GM18873 (cell line): ENCODE results near the gene KMT2E.

Experiments
- ATAC-seq: cut with Tn5 transposase; IDR thresholded peaks from one replicate; pipeline ENCODE4 v1.9.1; 2021; ENCODE audit warnings: mild to moderate bottlenecking, moderate library complexity, moderate number of reproducible peaks; ENCODE audit not compliant: unreplicated experiment, low FRiP score

KMT2E gene

DNA sequence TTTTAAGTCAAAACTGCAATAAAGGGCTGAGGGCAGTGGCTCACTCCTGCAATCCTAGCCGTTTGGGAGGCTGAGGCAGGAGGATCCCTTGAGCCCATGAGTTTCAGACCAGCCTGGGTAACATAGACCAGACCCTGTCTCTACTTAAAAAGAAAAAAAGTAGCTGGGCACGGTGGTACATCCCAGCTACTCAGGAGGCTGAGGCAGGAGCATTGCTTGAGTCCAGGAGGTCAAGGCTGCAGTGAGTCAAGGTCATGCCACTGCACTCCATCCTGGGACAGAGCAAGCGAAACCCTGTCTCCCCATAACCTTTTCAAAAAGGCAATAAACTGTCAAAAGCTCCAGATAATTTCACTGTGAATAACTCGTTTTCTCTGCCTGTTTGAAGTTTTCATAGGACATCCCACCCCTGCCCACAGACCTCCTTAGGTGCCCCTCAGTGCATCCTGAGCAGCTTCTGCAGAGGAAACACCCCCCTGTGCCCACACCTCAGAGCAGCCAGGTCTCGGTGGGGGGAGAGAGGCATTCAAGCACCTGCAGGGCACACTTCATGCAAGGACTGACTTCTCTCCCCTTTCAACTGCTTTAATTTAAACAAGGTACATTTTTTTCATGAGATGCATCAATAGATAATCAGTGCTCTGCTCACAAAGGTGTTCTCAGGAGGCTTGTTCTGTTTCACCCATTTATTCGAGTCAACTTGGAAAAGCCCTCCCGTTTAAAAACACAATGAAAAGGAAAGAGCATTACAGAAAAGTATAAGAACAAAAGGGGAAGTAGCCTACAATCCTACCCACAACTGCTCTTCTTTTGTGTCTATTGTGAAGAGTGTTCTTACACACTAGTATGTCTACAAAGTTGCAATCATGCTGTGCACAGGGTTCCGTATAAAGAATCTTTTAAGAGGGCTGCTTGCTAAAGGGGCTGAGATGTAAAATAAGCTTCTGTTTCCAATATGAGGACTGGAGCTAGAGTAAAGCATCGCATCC lies 104.9 kb downstream of the KMT2E start:
- ATAC-seq: no peak

DNA sequence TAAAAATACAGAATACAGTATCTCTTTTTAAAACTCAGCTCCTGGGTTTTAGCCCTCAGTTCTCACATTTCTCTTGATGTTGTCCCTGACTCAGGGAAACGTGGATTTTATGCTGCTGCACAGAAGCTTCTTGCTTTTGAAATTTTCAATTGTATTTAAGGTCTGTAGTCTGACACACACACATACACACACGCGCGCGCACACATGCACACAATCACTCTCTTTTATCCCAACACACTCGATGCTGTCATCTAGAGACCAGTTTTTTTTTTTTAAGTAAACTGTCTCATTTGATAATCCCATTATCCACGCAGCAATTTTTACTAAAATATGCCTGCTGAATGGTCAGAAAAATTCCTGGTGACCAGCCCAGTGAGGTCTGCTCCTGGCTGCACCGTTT lies 108.6 kb downstream of the KMT2E start:
- ATAC-seq: no peak

DNA sequence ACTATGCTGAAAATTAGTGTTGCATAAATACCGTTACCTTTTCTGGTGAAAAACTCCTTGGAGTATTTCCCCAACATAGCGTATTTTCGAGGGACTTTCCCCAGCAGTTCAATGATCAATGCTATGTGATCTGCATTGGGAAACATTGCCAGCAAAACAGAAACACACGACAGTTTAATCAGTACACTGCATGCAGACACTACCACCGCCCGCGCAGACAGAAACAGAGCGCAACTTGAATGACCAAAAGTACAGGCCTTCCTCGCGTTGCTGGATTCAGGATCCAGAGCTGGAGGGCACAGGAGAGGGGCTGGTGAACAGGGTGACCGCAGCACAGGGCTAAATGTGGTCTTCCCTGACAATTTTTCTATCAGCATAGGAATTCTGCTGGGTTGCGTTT lies 111.7 kb downstream of the KMT2E start:
- ATAC-seq: no peak

DNA sequence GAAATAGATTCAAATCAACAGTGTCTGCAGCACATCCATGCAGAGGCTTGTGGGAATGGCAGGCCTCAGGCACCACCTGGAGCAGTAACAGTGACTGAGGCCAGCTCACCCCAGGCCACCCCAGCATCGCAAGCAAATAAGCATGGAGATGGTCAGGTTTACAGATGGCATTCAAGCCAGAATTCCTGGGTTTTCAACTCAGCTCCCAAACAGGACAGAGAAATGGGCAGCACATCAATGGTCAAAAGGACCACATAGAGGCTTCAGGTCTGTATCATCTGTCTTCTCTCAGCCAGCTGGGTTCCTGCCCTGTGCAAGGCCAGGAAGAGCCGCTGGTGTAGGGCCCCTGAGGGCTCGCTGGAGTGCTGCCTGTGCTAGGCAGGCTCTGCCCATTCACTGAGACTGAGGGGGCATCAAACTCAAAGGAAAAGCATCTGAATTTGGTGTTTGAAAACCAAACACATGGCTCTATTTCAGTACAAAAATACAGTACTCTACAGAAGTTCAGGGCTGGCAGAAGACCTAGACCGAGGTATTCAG lies 112.5 kb downstream of the KMT2E start:
- no peak for ATAC-seq

DNA sequence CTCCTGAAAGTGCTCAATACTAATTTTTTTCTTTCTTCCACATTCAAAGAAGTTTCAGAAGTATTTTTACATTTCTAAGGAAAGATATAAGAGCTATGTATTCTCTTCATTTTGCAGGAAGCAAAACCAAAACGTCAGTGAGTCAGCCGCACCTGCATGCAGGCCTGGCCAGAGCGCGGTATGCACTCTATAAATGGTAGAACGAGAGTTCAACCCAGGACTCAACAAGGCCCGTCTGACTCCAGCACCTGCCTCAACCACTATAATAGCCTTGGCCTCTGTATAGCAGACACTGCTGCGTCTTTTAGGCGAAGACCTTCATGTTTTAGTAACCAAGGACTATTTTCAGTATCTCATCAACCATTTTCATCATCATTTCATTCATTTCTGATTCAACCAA lies 113.2 kb downstream of the KMT2E start:
- no peak for ATAC-seq

DNA sequence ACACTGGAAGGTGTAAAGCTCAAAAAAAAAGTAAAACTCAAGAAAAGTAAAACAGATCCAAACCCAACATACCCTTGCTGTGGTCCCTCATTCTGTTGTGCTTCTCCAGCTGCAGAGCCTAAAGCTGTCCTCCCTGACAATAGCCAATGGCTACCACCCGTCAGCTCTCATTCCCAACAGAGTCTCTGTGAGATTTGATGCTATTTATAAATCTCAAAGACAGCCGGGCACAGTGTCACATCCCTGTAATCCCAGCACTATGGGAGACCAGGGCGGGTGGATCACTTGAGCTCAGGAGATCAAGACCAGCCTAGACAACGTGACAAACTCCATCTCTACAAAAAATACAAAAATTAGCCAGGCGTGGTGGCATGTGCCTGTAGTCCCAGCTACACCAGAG lies 116.0 kb downstream of the KMT2E start:
- ATAC-seq: no peak

DNA sequence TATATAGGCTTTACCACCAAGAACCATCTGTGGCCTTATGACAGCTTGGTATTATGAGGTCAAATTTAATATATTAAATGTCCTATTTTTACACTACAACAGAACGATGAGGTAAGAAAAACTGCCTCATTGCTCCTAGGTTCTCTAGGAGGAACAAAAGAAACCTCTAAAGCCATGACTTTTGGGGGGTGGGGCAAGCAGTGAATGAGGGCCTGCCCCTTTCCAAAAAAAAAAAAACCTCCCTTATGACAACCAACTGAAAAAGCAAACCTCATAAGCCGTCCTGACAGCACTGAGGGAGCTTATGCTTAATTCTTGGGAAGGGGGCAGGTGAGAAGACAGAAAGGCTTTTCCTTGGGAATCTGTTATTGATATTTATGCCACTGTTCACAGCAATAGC lies 116.6 kb downstream of the KMT2E start:
- no peak for ATAC-seq

DNA sequence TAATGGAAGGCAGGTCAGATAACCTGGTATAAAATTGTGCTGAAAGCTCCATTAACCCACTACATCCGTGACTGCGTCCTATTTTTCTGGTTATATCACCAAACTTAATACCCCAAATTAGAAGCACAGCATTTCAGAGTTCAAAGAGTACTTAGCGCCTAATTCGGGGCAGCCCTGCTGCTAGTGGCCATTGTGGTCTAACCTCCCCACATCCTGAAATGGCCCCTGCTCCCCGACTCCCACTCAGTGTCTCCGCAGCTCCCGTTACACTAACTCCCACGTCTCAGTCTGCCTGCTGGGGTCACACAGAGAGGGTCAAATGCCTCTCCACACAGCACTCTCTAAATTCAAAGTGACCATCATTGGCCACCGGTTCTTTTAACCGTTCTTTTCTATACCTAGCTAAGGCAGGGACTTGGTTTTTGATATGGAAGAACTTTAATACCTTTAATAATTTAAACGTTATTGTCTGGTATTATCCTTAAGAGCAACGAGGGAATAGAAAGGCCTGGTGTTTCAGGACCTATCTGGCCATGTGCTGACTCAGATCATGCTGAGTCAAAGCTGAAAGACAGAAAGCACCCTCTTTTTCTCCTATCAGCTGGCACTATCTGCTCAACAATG lies 117.1 kb downstream of the KMT2E start:
- peak; percentile 60 for ATAC-seq

DNA sequence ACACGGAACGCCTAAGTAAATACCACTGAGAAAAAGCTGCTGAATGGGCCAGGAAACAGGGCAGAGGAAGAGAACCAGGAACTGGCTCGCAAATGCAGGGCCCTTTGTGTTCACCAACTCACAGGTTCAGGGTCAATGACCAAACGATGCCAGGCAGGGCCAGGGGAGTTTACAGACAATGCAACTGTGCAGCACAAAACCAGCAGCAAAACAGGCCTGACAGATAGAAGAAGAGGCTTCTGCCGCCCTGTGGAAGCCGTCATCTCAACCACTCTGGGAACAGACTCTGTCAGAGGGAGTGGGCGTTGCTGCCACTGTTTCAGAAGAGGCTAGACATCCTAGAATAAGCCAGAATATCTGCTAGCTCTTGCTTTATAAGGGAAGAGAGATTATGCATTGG lies 117.9 kb downstream of the KMT2E start:
- no peak for ATAC-seq

DNA sequence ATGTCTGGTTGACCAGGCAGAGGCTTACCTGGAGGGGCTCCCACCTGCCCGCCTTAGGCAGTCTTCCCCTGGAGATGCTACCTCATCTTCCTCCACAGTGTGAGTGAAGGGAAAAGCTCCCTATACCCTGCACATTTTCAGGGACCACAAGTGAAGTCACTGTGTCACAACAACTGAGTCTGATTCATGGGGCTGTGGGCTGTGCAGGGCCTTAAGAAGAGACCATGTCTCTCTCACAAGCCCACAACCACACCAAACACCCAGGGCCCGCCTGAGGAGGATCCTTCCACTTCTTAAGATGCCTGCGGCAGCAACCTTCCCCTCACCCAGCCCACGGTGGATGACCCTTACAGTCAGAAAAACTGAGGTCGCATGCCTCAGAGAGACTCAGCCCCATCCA lies 118.3 kb downstream of the KMT2E start:
- no peak for ATAC-seq

DNA sequence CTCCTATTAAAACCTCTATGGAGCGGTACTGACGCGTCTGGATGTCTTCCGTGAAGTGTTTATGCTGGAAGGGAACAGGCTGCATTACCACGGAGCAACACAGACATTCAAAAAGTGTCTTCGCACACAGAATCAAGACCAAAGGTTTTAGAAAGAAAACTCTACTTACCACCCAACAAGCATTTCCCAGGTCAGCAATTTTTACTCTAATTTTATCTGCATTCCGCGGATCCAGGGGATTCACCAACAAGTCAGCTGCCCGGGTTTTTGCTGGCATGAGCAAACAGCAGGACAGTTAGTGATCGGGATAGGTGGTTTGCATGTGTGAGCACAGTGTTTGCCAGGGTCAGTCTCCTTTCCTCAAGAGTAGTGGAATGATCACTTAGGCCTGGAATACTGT lies 118.8 kb downstream of the KMT2E start:
- ATAC-seq: no peak

DNA sequence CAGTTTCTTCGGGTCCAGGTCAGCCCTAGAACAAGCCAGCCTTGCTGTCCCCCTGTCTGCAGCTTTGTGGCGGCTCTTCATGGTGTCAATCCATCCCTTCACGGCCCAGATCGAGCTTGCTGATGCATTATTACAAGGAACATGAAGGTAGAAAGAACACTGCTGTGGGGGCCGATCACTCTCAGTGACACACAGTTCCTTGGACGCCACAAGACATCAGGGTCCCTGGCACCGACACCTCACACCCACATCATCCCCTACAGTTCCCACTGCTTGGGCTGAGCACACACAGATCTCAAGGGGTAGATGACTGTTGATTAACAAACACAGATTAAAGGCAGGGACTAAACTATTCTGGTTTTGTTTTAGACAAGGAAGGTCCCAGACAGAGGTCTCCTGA lies 119.4 kb downstream of the KMT2E start:
- ATAC-seq: no peak

DNA sequence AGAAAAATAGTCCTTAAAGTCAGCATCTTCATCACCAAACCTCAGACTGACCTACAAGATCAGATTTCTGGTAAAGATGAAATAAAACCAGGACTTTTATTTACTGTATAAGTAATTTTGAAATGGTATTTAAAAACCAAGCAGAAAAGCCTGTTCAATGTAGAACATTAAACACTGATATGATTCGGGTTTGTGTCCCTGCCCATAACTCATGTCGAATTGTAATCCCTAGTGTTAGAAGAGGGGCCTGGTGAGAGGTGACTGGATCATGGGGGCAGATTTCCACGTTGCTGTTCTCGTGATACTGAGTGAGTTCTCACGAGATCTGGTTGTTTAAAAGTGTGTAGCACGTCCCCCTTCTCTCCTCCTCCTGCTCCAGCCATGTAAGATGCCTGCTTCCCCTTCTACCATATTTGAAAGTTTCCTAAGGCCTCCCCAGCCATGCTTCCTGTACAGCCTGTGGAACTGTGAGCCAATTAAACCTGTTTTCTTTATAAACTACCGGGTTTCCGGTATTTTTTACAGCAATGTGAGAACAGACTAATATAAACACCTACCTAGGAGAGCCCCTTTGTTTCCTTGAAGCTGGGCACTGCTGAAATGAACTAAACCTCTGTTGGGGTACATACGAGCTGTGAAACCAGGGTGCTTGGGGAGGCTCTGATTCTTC lies 120.1 kb downstream of the KMT2E start:
- ATAC-seq: no peak

DNA sequence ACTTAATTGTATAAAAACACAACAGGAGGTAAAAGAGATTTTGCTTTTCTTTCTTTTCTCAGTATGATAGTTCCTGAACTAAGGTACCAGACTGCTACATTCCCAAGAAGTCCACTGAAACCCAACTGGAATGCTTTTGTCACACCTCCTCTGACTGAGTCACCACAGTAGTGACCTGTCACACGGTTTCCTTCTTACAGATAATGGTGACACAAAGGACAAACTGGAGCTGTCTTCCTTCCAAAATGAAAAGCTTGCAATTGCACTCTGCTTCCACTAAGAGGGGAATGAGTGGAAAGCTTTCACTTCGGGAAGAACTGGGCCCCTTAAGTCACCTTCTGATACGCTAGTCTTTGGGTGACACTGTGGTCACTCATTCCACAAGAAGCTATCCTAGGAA lies 122.2 kb downstream of the KMT2E start:
- ATAC-seq: no peak

DNA sequence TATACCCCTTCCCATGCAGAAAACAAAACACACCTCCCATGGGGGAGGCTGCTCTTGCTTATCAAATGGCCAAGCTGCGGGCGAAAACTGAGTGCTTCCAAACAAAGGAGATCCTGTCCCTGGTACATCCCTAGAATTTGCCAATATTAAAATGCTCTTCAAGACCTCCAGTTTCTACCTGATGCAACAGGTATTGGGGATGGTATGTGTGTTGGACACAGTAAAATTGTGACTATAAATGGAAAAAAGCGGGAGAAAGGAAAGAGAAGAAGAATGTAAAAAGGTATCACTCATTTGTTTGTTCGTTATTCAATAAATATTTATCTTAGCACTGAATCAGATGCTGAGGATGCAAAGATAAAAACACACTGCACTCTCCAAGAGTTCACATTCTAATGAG lies 123.9 kb downstream of the KMT2E start:
- ATAC-seq: no peak

DNA sequence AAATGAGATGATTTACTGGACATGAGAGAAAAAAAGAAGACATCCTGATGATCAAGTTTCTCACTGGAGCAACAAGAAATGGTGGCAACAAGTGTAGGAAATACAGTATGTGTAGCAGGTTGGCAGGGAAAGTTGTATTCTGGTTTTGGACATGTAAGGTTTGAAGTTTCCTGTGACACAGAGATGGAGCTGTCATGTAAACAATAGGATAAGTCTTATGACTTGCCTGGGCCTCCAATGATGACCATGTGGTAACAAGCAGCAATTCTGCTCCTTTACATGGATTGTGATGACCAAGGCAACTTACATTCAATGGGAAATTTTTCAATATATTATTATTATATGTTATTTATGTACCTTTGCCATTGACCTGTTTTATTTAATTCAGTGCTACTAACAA lies 125.4 kb downstream of the KMT2E start:
- ATAC-seq: no peak

DNA sequence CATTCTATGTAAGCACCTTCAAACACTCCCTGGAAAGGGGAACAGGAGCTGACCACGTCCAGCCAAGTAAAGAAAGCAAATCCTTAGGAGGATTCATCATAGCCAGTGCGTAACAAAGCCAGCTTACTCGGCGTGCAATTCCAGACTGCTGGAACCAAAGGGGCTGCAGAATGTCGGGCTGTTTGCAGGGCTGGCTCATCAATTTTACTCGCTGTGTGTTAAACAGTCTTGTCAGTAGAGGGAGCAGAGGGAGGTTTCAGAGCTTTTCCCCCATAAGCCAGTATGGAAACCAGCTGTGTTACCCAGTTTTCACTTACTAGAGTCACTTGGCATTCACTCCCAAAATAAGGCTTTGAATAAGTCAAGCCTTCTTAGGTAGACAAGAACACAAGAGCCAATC lies 127.1 kb downstream of the KMT2E start:
- ATAC-seq: no peak

DNA sequence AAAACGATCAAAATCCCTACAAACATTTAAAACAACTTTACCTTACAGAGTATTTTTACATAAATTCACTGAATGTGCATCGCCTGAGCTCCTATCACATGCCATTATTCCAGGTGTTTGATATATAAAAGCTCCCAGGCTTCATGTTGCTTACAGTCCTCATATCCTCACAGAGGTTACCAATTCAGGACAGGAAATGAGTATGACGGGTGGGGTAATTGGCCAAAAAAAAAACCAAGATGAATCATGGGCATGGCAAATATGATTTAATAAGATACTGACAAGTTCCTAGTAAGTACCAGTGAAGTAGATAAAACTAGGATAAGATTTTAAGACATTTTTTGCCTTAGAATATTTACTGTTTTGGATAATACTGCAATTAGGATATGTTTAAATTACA lies 135.8 kb downstream of the KMT2E start:
- no peak for ATAC-seq

DNA sequence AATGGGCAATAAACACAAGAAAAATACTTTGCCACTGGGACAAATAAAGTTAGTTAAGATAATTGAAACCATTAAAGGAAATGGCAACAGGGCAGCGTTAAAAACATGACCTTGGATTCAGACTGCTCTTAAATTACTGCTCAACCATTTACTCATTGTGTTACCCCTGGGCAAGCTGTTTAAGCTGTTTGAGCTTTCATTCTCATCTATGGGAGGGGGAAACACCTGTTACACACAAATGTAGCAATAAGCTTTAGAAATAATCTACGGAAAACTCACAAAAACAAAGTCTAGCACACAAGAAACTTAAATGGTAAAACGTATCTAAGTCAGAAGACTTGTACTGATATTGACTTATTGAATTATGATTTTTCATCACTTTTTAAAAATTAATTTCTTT lies 137.1 kb downstream of the KMT2E start:
- ATAC-seq: no peak

DNA sequence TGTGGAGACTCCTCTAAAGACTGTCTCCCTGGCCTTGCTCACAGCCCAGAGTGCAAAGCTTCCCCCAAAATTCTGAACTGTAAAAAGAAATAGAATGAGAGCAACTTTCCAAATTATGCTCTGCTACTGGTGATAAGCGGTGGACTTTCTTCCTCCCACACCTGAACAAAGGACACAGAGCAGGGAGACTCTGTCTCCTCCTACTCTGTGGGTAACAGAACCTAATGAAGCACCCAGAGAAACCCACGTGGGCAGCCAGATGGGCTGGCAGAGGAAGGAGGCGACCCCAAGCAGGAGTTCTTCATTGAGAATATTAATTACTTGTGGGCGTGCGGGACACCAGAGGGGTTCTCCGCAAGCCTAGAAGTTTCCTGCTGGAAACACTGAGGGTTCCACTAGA lies 139.5 kb downstream of the KMT2E start:
- no peak for ATAC-seq

DNA sequence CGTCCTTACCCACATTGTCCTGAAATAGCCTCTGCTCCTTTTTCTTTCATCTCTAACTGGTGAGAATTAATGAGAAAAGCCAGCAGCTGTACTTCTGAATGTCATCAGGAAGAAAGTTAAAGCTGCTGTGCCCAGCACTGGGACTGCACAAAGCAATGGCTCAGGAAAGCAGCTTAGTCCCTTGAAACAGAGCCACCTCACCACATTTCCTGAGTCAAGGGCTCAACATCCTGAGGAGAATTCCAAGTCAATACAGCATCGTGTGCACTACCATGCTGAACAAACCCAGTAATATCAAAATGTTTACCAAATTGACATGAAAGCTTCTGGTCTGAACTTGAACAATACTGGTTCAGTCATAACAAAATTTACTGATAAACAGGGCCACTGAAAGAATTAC lies 140.1 kb downstream of the KMT2E start:
- ATAC-seq: no peak
